GM18505 (cell line): ENCODE results near the gene INSC.

ENCODE experiments used
- ATAC-seq: cut with Tn5 transposase; IDR thresholded peaks from one replicate; pipeline ENCODE4 v1.9.1; 2021; ENCODE audit not compliant: unreplicated experiment
- POLR2A ChIP-seq: IDR thresholded peaks from 4 replicates; pipeline ENCODE4 v1.6.1; 2011; ENCODE audit warnings: borderline replicate concordance; ENCODE audit not compliant: insufficient read depth, insufficient read length; ENCODE audit errors: extremely low read depth

The INSC gene

GRCh38 chr11:15177491-15177890 is 62.8 kb downstream of the INSC start:
- no peak for ATAC-seq
- TF ChIP-seq POLR2A, result no peak

DNA sequence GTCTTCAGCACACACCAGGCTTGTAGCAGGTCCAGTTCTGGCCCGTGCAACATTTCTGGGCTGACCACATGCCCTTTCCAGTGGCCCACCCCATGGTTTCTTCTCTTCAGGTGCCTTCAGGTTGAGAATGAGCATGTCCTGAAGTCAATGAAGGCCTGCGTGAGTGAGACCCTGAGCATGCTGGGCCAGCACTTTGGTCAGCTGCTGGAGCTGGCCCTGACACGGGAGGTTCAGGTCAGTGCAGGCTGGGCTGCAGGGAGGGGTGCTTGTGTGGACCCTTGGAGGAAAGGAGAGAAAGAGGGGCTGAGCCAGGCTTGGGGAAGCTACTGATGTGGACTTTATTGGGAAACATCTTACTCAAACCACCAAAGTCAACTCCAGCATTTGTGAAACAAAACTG is 63.5 kb downstream of the INSC start:
- no peak for TF ChIP-seq POLR2A
- ATAC-seq, result no peak

DNA sequence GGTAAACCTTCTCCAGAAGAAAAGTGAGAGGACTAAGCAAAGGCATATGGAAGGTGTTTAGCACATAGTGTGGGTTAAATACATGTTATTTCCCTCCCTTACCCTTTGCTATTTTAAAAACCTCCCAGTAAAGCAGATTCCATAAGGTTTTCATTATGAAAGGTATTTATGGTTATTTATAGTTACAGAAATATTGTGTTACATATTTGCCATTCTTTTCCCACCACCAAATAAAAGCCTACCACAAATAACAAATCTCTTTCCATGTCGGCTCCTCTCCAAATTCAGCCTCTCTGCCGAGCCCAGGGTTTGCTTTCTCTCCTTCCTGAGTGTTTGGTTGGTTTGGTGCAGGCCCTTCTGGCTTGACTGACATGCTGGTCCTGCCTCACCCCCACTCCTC is 64.4 kb downstream of the INSC start:
- ATAC-seq, result no peak

GRCh38 chr11:15180212-15180792 is 65.6 kb downstream of the INSC start:
- peak; percentile 64 for ATAC-seq
- no peak for TF ChIP-seq POLR2A

More for the DNA sequence above, 64.4 kb downstream of the INSC start:
- TF ChIP-seq POLR2A, result no peak

DNA sequence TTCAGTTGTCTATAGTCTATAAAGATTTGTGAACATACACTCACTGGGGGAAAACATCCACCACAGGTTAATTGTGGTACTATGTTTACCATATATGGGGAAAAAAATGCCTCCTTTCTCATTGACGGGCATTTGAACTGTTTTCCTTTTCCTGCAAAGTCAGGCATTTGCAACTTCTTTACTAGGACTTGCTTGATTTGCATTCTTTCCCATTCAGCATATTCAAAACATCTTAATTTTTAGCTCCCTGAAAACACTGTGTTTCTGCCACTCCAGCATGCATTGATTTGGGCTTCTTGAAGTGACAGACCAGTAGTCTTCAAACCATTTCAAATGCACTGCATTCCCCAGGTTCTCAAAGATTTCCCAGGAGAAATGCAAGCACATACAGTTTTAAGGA is 67.6 kb downstream of the INSC start:
- ATAC-seq, result no peak
- no peak for TF ChIP-seq POLR2A

GRCh38 chr11:15185021-15185420 is 70.3 kb downstream of the INSC start:
- no peak for ATAC-seq
- no peak for TF ChIP-seq POLR2A

DNA sequence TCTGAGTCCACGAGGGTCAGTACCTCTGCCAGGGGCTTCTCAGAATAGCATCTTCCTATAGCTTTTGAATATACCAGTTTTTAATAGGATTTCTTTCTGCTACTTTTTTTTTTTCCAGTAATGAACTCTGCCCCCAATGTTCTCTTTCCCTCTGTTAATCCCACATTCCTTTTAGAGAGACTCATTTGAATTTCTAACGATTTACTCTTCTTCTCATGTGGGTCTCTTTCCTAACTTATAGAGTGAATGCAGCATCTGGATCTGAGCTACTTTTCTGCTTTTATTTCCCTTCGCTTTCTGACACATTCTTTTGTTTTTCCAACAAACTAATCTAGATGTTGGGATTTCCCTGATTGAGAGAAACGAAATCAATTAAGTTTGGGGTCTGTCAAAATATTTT is 71.4 kb downstream of the INSC start:
- ATAC-seq, result no peak
- TF ChIP-seq POLR2A, result no peak

DNA sequence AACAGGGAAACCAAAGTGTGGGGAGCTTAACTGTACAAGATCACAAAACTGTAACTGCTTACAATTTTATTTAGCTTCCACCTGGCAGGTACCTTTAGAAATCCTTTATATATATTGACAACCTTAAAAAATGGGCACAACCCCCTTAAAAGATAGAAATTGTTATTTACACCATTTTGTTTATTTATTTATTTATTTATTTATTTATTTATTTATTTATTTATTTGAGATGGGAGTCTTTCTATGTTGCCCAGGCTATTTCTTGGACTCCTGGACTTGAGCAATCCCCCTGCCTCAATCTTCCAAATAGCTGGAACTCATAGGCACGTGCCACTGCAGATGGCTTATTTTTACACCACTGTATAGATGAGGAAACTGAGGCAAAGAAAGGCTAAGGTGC is 74.5 kb downstream of the INSC start:
- no peak for ATAC-seq
- no peak for TF ChIP-seq POLR2A

DNA sequence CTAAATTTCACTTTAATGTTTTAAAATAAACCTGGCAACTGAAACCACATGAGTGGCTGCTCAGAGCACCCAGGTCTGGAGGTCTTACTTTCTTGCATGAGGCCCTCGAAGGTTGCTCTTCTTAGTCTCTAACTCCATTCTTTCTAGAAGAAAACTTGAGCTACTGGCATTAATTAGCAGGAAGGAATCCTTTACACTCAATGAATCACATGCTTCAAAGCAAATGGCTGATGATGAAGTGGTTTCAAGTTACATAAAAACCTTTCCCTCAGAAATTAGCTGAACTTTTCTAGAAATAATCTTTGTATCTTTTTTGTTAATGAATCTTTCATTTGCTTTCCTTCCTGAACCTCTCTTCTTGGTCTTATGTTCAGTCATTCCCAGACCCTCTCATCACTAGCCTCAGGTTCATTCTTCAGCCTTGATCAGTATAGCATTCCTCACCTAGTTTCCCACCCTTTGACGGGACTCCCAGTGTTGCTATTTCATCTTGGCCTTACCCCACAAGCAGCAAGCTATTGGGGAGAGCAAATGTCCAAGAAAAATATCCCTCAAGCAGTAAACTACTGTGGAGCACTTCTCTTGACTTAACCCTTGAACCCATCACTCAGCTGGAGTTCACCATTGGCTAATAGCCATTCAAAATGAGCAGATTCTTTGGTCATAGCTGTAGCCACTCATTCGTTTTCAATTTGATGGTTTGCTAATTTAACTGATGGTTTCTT is 75.1 kb downstream of the INSC start:
- no peak for TF ChIP-seq POLR2A
- no peak for ATAC-seq

DNA sequence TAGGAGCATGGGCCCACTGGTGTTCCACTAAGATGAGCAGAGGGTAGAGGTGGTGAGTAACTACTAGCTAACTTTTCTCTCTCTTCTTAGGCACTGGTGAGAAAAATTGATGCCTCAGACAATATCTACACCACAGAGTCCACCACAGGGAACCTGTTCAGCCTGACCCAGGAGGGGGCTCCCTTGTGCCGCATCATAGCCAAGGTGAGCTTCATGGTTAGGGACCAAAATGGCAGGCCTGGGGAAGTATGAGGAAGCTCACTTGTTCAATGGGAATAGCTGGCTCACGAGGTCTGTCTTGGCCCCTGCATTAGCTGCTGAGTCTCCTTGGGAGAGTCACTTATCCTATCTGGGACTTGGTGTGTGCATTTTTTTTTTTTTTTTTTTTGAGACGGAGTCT is 75.9 kb downstream of the INSC start:
- TF ChIP-seq POLR2A, result no peak
- ATAC-seq, result no peak

GRCh38 chr11:15192005-15192556 is 77.4 kb downstream of the INSC start:
- TF ChIP-seq POLR2A, result no peak
- no peak for ATAC-seq

GRCh38 chr11:15194671-15195415 is 80.1 kb downstream of the INSC start:
- TF ChIP-seq POLR2A, result no peak
- ATAC-seq, result no peak

DNA sequence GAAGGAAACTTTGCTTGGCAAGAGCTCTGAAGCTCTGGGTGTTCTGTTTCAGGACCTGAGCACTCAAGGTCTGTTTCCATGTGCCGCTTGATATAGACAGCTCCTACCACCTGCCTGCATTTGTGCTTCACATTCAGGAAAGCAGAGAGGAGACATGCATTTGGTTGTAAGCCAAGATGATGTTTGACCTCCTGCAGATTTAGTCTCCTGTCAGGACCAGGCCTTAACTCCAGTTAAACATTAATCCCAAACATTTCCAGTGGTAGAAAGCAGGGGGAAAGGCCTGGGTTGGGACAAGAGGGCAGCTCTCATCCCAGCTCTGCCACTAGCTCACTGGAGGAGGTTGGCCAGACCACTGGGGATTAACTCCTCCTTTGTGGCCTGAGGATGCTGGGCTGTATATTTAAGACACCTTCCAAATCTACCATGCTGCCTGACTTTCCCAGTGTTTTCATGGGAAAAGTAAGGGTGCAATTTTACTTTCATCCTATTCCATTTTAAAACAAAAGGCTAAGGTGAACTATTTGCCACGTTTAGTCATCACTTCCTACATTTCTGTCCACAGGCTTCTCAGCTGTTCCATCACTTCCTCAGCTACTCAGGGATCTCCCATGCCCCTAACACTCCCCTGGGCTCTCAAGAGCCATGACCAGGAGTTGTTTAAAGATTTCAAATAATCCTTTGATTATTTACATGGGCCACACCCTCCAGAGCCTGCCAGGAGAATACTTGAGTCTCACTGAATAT is 80.9 kb downstream of the INSC start:
- no peak for ATAC-seq
- no peak for TF ChIP-seq POLR2A
